Upper lobe of left lung (tissue), 6 donors: ENCODE measurements around the gene CLIP2. TPM values are rescaled to one million over a fixed set of nuclear protein-coding genes. Genes with fewer than 3 reads are reported as not detected.

ENCODE experiments used
- ATAC-seq, 2 donors: fragments of 200-7000 bp; cut with Tn5 transposase; one replicate each; pipeline ENCODE4 v1.9.1; 2022; ENCODE audit warnings: mild to moderate bottlenecking in 2 of 2, moderate library complexity in 2 of 2; ENCODE audit not compliant: low FRiP score in 2 of 2
- DNase-seq, 2 donors: peaks; one replicate each; pipeline ENCODE4 v3.0.0-alpha.2; 2019 to 2020
- H3K27ac ChIP-seq, 4 donors: fragments of 200-600 bp; sonication (generic); one replicate each; pipeline ENCODE4 v1.5.1; 2016 to 2019
- H3K27me3 ChIP-seq, 4 donors: fragments of 200-600 bp; sonication (generic); one replicate each; pipeline ENCODE4 v1.5.1; 2017 to 2019
- H3K36me3 ChIP-seq, 4 donors: fragments of 200-600 bp; sonication (generic); one replicate each; pipeline ENCODE4 v1.5.1; 2016 to 2019
- H3K4me1 ChIP-seq, 4 donors: fragments of 200-600 bp; sonication (generic); one replicate each; pipeline ENCODE4 v1.5.1; 2018 to 2019
- H3K4me3 ChIP-seq, 4 donors: fragments of 200-600 bp; sonication (generic); one replicate each; pipeline ENCODE4 v1.5.1; 2017 to 2019; ENCODE audit warnings: mild to moderate bottlenecking in 2 of 4, moderate library complexity in 1 of 4
- H3K9me3 ChIP-seq, 4 donors: fragments of 200-600 bp; sonication (generic); one replicate each; pipeline ENCODE4 v1.5.1; 2018 to 2019
- EP300 ChIP-seq, 4 donors: sonication (generic); formaldehyde crosslinking; IDR thresholded peaks; one replicate each; pipeline ENCODE4 v1.5.1; 2017; ENCODE audit warnings: antibody characterized with exemption in 4 of 4, control low read depth in 2 of 4
- POLR2A ChIP-seq, 4 donors: fragments of 450-650 bp; IDR thresholded peaks; one replicate each; pipeline ENCODE4 v1.5.1; 2016 to 2017; ENCODE audit warnings: antibody characterized with exemption in 4 of 4, mild to moderate bottlenecking in 2 of 4
- POLR2AphosphoS5 ChIP-seq, 2 donors: sonication (generic); formaldehyde crosslinking; IDR thresholded peaks; one replicate each; pipeline ENCODE4 v1.5.1; 2017; ENCODE audit warnings: antibody characterized with exemption in 2 of 2
- WGBS, 2 donors: methylation state at CpG; one replicate each; pipeline ENCODE4 v1.1.5; 2017 to 2018; 5-methylcytosine and 5-hydroxymethylcytosine counted together
- total RNA-seq, 6 donors: library from RNA; depleted of rRNA in 4 of 6; stranded (reverse); fragments of >200 nt in 4 of 6; gene quantifications; one replicate each; pipeline versions ENCODE4 v1.1.0 to v1.2.1, GENCODE V29; 2016 to 2021
- TF ChIP-seq, protein P1 (sequence below), 6 experiments: fragments of 450-650 bp in 4 of 6; fragments of 200-600 bp in 2 of 6; sonication (generic) in 2 of 6; IDR thresholded peaks; one replicate each; pipeline ENCODE4 v1.5.1; 2016 to 2019; ENCODE audit warnings: antibody characterized with exemption in 6 of 6
- donor health status: DM: no; HTN: no; CAD: no; lungs with moderate emphysema.
- donor health status: DM: no; HTN: yes; CAD: no; lungs with severe emphysema.

The CLIP2 gene
- total RNA-seq, 6 donors from 2014 or later, result 12.1 to 55.5 (median 24.8) TPM

DNA sequence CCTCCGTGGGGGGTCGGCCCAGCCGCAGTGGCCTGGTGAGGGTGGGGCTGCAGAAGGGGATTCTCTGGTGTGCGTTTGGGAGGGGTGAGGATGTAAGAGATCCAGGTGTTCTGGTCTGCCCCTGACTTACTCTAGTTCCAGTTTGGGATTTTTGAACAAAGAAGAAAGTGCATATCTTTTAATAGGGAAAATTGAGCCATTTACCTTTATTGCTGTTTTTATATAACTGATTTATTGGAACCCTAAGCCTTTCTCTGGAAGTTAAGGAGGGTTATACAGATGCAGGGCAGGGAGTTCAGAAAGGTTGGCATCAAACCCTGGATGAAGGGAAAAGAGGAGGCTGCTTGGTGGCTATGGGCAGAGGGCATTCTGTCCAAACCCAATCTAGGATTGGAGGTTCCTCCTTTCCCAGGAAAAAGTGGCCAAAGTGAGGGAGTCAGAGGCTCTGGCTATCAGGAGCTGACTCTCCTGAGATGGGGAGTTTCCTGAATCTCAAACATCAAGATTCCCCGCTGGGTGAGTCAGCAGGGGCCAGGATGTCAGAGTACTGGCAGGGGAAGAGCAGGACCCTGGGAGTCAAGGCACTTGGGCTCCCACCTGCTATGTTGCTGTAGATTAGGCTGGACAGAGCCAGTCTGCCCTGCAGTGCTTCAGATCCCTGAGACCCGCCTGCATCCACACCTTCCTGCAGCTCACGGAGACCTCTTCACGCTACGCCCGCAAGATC lies 67.5 kb downstream of the CLIP2 start:
- no peaks in the 10 kb centered on the region for H3K27me3 ChIP-seq
- DNase-seq (no peak), ATAC-seq (no peak)
- H3K4me3 ChIP-seq, result no peak overlapping the region
- TF ChIP-seq POLR2AphosphoS5 (IDR thresholded peaks at IDR 0.05) (no peak), EP300 (IDR thresholded peaks at IDR 0.05) (no peak), POLR2A (IDR thresholded peaks at IDR 0.05) (no peak)
- TF ChIP-seq, protein P1, sequence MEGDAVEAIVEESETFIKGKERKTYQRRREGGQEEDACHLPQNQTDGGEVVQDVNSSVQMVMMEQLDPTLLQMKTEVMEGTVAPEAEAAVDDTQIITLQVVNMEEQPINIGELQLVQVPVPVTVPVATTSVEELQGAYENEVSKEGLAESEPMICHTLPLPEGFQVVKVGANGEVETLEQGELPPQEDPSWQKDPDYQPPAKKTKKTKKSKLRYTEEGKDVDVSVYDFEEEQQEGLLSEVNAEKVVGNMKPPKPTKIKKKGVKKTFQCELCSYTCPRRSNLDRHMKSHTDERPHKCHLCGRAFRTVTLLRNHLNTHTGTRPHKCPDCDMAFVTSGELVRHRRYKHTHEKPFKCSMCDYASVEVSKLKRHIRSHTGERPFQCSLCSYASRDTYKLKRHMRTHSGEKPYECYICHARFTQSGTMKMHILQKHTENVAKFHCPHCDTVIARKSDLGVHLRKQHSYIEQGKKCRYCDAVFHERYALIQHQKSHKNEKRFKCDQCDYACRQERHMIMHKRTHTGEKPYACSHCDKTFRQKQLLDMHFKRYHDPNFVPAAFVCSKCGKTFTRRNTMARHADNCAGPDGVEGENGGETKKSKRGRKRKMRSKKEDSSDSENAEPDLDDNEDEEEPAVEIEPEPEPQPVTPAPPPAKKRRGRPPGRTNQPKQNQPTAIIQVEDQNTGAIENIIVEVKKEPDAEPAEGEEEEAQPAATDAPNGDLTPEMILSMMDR (IDR thresholded peaks at IDR 0.05), result no peak
- WGBS, 2 donors, result 95 to 100% methylated on average over 5 to 10 of the region's 10 CpGs
- no peaks in the 10 kb centered on the region for H3K4me1 ChIP-seq
- H3K36me3 ChIP-seq, result peaks cover 0 to 55% (median 9%) of the 10 kb centered on the region in 4 donors
- H3K9me3 ChIP-seq, result peaks cover 0 to 8% (median 0%) of the 10 kb centered on the region in 4 donors
- H3K27ac ChIP-seq, result no peak overlapping the region

DNA sequence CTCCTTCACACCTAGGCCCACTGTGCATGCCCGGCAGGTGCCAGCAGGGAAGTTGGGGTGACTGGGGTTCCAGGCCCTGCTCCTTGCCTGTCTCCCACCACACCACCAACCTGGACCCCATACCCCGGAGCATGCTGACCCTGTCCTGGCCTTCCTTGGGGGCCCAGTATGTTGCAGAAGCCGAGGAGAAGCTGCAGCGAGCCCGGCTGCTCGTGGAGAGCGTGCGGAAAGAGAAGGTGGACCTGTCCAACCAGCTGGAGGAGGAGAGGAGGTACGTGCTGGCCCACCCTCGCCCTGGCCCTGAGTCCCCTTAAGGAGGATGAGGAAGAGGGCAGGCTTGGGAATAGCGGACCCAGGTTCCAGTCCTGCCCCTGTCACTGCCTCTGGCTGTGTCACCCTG lies 70.8 kb downstream of the CLIP2 start:
- Histone ChIP-seq H3K27ac (no peak overlapping the region), H3K27me3 (no peaks in the 10 kb centered on the region), H3K9me3 (peaks cover 0 to 8% (median 0%) of the 10 kb centered on the region in 4 donors), H3K4me1 (no peaks in the 10 kb centered on the region), H3K4me3 (no peak overlapping the region), H3K36me3 (peaks cover 0 to 61% (median 9%) of the 10 kb centered on the region in 4 donors)
- TF ChIP-seq, protein P1 (IDR thresholded peaks at IDR 0.05), result no peak
- TF ChIP-seq POLR2A (IDR thresholded peaks at IDR 0.05) (no peak), EP300 (IDR thresholded peaks at IDR 0.05) (no peak), POLR2AphosphoS5 (IDR thresholded peaks at IDR 0.05) (no peak)
- 91 to 96% methylated on average over 8 to 11 of the region's 11 CpGs for WGBS, 2 donors
- DNase-seq (peak in 1 of 2 donors; percentile 59), ATAC-seq (no peak)

DNA sequence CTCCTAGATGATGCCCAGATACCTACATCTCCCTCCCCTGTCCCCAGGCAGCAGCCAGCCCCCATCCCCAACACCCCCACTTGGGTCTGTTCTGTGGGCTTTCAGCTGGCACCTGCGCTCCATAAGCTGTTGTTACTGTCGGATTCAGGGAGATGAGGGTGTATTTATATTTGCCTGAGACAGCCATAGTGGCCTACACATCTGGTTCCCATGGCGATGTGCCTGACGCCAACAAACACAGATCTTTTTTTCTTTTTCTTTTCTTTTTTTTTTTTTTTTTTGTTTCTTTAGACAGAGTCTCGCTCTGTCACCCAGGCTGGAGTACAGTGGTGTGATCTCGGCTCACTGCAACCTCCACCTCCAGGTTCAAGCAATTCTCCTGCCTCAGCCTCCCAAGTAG lies 73.1 kb downstream of the CLIP2 start:
- Histone ChIP-seq H3K4me1 (no peaks in the 10 kb centered on the region), H3K9me3 (no peaks in the 10 kb centered on the region), H3K27ac (no peak overlapping the region), H3K4me3 (no peak overlapping the region), H3K27me3 (no peaks in the 10 kb centered on the region), H3K36me3 (peaks cover 0 to 42% (median 4%) of the 10 kb centered on the region in 4 donors)
- DNase-seq (no peak), ATAC-seq (no peak)
- no peak for TF ChIP-seq POLR2AphosphoS5 (IDR thresholded peaks at IDR 0.05)
- WGBS, 2 donors, result 89 to 93% methylated on average over 6 of the region's 6 CpGs

DNA sequence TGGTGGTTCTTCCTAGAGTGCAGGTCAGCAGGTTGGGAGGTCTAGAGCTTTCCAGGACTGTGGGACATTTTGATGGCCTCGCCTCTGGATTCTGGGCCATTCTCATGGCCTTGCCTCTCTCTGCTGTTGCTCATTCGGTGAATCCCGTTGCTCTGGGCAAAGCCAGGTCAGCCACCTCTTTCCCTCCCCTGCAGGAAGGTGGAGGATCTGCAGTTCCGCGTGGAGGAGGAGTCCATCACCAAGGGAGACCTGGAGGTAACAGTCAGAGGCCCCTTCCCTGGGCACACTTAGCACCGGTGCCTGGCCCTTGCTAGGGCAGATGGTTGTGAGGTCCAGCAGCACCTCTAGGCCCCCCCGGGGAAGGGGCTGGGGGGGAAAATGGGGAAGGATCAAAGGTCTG lies 74.9 kb downstream of the CLIP2 start:
- WGBS, 2 donors, result 63 to 69% methylated on average over 6 of the region's 7 CpGs
- H3K4me3 ChIP-seq, result no peak overlapping the region
- no peak for TF ChIP-seq POLR2AphosphoS5 (IDR thresholded peaks at IDR 0.05)
- TF ChIP-seq, protein P1 (IDR thresholded peaks at IDR 0.05), result no peak
- H3K27ac ChIP-seq, result no peak overlapping the region
- DNase-seq, result no peak
- H3K9me3 ChIP-seq, result no peaks in the 10 kb centered on the region
- no peaks in the 10 kb centered on the region for H3K4me1 ChIP-seq
- H3K27me3 ChIP-seq, result no peaks in the 10 kb centered on the region
- ATAC-seq, result no peak
- peaks cover 0 to 32% (median 4%) of the 10 kb centered on the region in 4 donors for H3K36me3 ChIP-seq

DNA sequence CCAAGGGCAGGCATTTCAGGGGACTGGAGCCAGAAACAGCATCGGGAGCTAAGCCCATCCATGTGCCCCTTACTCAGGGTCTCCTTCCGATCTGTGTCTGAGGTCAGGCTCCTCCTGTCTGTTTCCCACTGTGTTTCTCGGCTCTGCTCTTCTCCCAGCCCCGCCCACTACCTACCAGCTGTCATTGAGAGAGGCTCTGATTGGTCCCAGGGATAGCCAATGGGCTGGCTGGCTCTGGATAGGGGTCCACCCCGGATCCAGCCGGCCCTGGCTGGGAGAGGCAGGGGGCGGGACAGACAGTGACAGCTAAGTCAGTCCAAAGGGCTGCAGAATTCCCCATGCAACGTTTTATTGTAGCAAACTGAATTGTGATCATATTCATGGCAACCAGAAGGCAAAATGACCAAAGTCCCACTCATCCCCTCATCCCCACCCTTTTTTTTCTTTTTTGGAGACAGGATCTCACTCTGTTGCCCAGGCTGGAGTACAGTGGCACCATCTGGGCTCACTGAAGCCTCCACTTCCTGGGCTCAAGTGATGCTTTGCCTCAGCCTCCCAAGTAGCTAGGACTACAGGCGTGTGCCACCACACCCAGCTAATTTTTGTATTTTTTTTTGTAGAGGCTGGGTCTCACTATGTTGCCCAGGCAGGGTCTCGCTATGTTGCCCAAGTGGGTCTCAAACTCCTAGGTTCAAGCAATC lies 76.3 kb downstream of the CLIP2 start:
- peak; percentile 28 to 69 for DNase-seq
- ATAC-seq, result peak; percentile 67 to 84
- Histone ChIP-seq H3K27me3 (no peaks in the 10 kb centered on the region), H3K27ac (no peak overlapping the region), H3K36me3 (peaks cover 0 to 20% (median under 1%) of the 10 kb centered on the region in 4 donors), H3K9me3 (no peaks in the 10 kb centered on the region), H3K4me1 (no peaks in the 10 kb centered on the region), H3K4me3 (no peak overlapping the region)
- WGBS, 2 donors, result 55 to 61% methylated on average over 10 of the region's 10 CpGs
- TF ChIP-seq, protein P1 (IDR thresholded peaks at IDR 0.05), result no peak
- TF ChIP-seq EP300 (IDR thresholded peaks at IDR 0.05) (no peak), POLR2AphosphoS5 (IDR thresholded peaks at IDR 0.05) (no peak), POLR2A (IDR thresholded peaks at IDR 0.05) (no peak)
